ENCODE results near the gene CD226.
"Not testable (repeated sequence)": the region's sequence is repeated elsewhere in the genome, so short reads cannot be mapped to it uniquely, and the experiment has no call there.

CD226 gene

GRCh38 chr18:69947361-69948133 lies at the start of gene CD226:
TSS of gene CD226 (minus strand) at chr18:69947873. CDS start at chr18:69947406, 467 bp downstream.
- DNase-seq: no peak

DNA sequence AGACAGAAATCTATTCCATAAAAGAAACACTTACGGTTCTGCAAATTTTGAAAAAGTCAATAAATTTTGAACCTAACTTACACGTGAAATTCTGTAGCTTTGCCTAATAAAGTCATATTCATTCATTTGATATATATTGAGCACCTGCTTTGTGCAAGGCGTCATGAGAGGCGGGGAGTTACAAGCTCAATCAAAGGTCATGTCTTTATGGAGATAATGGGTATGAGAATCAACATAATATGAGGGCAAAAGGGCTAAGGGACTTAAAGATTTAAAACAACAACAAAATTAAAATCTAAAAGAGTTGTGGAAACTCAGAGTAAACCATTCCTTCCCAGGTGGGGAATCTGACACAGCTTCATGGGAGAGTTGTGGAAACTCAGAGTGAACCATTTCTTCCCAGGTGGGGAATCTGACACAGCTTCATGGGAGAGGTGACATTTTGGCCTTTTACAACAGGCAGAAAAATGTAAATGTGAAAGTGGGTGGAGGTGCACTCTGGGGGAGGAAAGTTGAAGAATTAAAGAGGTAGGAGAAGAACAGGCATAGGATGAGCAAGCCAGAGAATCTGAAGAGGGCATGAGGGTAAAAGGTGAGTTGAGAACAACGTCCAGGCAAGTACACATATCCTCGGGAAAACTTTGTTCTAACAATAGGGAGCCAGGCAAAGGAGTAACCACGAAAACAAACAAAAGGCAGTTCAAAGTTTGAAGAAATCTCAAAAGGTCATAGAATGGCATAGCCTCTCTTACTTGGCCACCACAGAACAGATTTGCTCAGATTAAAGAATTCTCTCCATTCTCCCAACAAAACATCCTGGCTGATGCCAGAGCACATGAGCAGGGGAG lies 49.5 kb upstream of the CD226 start:
- no peak for DNase-seq

DNA sequence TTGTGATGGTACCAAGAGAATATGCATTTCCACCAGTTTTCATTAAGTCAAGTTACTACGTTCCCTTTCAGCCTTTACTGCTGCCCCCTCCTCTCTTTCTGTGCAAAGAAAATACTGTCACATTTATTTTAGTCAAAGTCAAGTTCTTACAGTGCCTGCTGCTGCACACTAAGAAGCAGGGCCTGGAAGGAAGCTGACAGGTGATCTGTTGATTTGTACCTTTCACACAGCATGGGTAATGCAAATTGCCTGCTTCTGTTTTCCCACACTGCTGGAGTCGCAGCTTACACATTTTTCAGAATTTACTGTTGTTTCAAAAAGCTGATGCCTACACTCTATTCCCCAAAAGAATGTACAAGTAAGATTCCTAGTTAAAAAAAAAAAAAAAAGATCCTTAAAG lies 48.7 kb upstream of the CD226 start:
- no peak for DNase-seq

DNA sequence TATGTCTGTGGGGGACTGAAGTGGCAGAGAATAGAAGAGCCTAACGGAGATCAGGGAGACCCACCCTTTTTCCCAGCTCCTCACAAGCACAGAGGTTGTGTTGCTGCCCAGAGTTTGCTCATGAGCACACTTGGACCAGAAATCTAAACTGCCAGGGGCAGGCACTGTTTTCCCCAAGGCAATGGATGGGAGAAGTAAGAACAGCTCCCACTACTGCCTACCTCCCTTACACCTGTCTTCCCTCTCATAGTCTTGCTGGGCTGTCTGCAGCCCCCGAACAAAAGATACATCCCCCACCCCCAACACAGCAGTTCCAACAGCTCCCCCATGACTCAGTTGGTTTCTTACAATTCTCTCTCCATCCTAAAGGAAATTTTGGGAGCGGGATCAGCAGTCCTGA lies 48.1 kb upstream of the CD226 start:
- no peak for DNase-seq

- no peak for DNase-seq
Measured at GRCh38 chr18:69992776-69993175, 45.1 kb upstream of the CD226 start.

GRCh38 chr18:69987870-69988269 lies 40.2 kb upstream of the CD226 start:
- DNase-seq: no peak

DNA sequence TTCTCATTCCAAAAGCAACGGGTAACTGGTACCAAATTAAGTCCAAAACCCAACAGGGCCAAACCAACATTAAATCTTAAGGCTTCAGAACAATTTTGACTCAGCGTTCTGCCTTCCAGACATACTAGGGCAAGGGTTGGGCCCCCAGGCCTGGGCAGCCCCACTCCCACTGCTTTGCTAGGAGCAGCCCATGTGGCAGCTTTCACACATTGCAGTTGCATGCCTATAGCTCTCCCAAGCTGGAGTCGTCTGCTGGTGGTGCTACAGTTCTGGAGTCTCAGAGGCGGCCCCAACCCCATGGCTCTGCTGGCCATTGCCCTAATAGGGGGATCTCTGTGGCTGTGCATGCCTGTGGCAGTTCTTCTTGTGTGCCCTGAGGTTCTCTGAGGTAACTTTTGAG lies 37.6 kb upstream of the CD226 start:
- no peak for DNase-seq

GRCh38 chr18:69982417-69982816 lies 34.7 kb upstream of the CD226 start:
- no peak for DNase-seq

DNA sequence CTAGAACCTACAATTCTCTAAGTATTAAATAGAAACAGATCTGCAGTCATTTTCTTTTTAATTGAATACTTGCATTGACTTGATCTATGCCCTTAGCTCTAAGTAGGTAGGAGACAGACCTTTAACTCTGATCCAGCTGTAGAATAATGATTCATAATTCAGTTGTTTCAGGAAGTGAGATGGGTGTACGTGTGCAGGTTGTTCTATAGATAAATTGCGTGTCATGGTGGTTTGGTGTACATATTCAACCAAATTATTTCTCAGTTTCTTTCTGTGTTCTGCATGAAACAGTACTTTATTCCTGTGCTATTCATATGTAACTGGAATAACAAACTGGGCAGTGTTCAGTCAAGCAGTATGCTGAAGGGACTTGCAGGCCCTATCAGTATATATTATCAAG lies 34.3 kb upstream of the CD226 start:
- DNase-seq: no peak

DNA sequence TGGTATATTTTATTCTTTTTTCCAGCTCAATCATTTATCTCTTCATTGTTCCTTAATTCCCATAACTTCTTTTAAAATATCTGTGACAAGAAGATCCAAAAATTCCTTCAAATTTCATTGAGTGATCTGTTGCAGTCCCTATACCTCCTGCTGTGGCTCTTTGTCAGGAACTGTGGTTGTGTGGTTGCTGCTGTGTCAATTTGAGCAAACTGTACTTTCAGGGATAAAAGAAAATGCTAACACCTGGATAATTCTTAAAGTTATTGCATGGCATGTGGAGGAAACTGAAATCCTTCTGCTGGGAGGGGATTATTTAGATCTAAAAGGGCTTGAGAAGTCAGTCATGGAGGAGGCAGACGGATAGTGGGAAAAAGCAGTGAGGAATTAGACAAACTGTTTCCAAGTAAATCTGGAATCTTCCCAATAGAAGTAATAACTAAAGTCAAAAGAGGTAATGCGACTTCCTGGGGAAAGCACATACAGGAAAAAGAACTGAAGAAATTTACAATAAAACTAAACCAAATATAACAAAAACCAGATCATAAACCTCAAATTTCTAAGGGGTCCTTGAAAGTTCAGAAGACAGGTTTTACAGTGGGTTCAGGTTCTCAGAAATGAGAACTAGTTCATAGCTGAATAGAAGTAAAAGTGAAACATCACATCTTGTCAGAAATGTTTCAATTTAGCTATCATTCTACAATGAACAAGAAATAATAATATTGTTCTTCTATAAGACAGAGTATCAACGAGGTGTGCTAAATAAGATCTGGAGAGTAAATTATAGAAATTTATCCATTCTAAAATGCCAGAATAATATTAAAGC lies 33.5 kb upstream of the CD226 start:
- DNase-seq: no peak

GRCh38 chr18:69980509-69980908 lies 32.8 kb upstream of the CD226 start:
- DNase-seq: no peak

DNA sequence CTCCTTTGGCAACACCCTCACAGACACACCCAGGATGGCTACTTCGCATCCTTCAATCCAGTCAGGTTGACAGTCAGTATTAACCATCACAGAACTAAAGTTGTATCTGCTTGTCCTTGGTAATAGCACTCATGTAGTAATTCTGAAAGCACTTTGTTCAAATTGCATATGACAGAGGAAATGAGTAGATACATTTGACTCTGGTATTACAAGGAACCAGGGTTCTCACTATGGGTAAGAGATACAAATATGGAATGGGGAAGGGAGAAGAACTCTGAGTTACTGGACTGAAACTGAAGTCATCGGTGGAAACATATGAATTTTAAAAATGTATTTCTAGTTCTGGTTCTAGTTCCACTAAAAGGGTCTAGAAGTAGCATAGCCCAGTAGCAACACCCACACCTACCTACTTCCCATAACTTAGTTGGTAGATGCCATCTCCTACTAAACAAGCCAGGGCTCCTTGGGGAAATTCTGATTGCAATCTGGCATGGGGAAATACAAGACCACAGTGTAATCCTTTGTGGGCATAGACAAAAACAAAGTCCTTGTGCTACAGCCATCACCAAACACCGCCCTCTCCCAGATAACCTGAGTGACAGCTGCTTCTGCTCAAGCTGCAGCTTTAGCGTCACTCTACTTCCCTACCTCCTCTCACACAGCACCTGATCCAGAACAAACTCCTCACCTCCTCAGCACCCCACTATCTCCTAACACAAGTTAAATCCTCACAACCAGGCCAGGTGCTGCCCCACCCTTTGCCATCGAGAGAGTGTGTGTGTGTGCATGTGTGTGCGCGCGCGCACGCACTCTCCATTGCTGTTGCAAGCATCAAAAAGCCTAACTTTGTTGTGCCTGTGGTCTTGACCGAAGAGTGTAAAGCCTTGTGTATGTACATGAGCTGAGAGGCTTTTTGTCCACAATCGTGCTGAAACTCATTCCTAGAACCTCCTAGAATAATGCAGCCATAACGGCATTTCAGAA lies 31.4 kb upstream of the CD226 start:
- DNase-seq: no peak

GRCh38 chr18:69975294-69975693 lies 27.6 kb upstream of the CD226 start:
- not testable (repeated sequence) for DNase-seq

- DNase-seq: no peak
Measured at GRCh38 chr18:69974365-69974764, 26.7 kb upstream of the CD226 start.

DNA sequence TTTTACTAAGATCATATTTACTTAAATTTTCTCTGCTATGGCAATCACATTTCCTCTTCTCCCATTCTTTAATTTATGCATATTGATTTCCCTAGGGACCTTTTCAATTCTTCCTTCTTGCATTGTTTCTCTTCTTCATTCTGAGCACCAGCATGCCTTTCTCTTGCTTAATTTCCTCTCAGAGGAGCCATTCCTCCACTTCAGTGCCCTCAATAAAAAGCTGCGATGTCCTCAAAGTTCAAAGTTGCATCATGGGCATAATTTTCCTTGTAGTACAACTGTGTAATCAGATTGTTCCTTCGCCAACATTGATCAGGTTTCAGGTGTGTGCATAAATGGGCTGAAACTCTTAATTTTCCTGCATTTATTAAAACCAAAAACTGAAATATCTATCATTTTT lies 21.8 kb upstream of the CD226 start:
- no peak for DNase-seq

DNA sequence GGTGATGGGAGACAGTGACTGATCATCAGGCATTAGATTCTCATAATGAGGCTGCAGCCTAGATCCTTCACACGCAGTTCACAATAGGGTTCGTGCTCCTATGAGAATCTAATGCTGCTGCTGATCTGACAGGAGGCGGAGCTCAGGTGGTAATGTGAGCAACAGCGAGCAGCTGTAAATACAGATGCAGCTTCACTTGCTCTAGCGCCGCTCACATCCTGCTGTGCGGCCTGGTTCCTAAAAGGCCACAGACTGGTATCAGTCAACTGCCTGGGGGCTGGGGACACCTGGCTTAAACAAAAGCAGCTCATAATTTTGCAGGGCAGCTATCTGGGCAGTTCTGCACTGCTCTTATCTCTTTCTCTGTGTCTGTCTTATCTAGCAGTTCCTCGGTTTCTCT lies 20.4 kb upstream of the CD226 start:
- DNase-seq: no peak

- DNase-seq: no peak
Measured at GRCh38 chr18:69963196-69963595, 15.5 kb upstream of the CD226 start.

DNA sequence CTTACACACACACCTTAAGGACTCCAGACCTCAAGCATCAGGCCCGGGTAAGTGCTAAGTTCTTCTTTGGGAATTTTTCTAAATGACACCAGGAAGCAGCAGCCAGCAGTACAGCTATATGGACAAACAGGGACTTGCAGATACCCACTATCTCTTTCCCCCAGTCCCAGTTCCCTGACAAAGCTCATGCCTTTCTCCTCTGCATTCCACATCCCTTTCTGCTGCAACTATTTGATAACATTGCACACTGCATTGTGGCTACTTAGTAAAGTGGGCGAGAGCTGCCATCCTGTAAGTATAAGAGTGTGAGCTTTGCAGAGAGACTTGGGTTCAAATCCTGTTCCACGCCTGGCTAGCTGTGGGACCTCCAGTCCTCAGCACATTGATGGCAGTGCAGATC lies 14.0 kb upstream of the CD226 start:
- DNase-seq: no peak

- no peak for DNase-seq
Measured at GRCh38 chr18:69958422-69958821, 10.7 kb upstream of the CD226 start.

GRCh38 chr18:69957747-69958146 lies 10.1 kb upstream of the CD226 start:
- no peak for DNase-seq

DNA sequence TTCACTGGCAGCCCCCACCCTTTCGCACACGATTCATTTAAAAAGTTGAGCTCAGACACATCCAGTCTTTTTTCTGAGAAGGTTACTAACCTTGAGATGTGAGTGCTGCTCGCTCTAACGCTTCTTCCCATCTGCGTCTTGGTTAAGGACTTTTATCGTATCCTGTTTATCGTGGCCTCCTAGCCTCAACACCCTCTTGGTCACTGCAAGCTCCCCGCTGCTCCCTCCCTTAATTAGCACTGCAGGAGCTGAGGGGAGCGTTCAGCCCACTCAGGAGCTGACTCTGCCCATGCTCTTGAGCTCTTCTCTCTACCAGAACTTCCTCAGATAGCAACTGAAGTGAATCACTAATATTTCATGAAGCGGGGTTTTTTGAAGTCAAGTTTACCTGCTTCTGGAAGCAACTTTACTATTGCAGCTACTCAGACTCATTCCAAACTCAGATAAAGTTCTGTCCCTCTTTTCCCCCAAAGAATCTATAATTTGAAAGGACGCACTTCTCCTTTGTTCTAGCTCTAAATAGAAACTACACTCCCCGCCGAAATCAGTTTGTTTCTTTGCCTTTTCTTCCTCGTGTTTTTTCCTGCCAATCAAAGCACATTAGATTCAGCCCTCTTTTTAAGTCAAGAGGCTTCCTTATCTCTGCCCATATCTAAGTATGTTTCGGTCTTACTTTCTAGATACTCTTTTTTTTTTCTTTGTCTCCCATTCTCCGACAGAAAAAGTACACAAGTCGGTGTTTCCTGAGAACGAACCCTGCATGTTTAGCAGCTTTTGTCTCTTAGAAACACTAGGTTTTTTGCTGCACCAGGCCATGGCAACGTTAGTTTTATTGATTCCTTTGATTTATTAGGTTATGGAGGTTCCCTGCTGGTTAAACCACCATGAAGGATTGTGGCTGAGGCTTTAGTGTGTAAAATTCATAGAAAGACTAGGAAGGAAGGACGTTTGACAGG lies 9.3 kb upstream of the CD226 start:
- DNase-seq: no peak
